ENCODE measurements around the gene AP1B1.
"Not testable (repeated sequence)": the region's sequence is repeated elsewhere in the genome, so short reads cannot be mapped to it uniquely, and the experiment has no call there.

AP1B1 gene

DNA sequence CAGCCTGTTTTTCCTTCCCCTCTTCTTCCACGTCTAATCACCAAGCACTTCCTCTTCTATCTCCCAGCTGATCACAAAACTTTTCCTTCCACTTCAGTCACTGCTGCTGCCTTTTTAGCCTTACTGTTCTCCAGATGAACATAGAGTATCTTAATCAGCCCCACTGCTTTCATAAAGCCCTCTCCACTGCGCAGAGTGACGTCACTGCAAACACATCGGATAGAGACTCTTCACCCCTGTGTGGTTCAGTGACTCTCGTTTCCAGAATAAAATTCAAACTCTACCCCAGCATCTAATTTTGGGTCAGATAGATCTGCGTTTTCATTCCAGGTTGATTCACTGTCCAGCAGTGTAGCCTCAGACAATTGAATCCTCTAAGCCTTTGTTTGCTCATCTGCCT is 13.2 kb upstream of the AP1B1 start:
- H3K4me1 Mint-ChIP-seq (ENCODE audit: low read depth in 2 of 2); H3K4me3 Mint-ChIP-seq; H3K9me3 Mint-ChIP-seq; ATAC-seq (replicated peaks); H3K27ac Mint-ChIP-seq; DNase-seq; H3K36me3 Mint-ChIP-seq (ENCODE audit: insufficient read depth): not testable (repeated sequence)
- peaks cover 23 to 33% of the 10 kb centered on the region in 2 donors for H3K27me3 Mint-ChIP-seq

DNA sequence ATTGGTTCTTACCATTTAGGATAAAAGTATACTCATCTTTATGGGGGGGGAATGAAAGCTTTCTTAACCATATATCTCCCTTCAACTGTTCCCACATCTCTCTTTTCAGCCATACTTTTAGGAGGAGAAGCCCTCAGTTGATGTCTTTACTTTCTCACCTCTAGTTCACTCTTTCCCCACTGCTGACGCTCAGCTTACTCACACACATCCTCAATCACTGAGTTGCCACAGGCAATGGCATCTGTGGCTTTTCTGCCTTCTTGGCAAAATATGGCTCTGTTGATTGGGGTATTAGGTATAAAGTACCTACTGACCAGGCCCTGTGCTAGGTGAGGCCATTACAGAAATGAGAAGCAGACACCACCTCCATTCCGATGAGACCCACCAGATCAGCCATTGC is 12.2 kb upstream of the AP1B1 start:
- no peaks in the 10 kb centered on the region for H3K36me3 Mint-ChIP-seq (ENCODE audit: insufficient read depth)
- peaks cover 23 to 33% of the 10 kb centered on the region in 2 donors for H3K27me3 Mint-ChIP-seq
- no peak overlapping the region for H3K4me3 Mint-ChIP-seq
- ATAC-seq (replicated peaks) (no peak), DNase-seq (no peak)
- H3K4me1 Mint-ChIP-seq (ENCODE audit: low read depth in 2 of 2): peaks cover 0 to under 1% of the 10 kb centered on the region in 2 donors
- no peaks in the 10 kb centered on the region for H3K9me3 Mint-ChIP-seq
- no peak overlapping the region for H3K27ac Mint-ChIP-seq

DNA sequence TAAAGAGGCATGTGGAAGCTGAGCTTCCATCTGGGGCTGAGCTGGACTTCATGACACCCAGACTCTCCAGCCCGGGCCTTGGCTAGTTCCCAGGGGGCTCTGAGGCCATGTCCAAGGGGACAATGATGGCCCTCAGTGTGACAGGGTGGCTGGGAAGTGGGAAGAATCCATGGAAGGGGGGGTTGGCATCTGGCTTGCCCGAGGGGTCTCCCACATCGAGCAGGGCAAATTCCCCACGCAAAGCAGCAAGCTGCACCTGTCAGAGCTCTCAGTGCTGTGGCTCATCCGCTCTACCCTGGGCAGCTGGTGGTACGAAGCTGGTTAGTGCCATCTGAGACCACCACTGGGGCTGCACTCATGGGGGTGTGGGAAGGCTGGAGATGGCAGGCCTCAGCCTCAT is 9.4 kb upstream of the AP1B1 start:
- Mint-ChIP-seq H3K4me3 (no peak overlapping the region), H3K36me3 (ENCODE audit: insufficient read depth) (no peaks in the 10 kb centered on the region), H3K27me3 (peaks cover 23 to 25% of the 10 kb centered on the region in 2 donors)

DNA sequence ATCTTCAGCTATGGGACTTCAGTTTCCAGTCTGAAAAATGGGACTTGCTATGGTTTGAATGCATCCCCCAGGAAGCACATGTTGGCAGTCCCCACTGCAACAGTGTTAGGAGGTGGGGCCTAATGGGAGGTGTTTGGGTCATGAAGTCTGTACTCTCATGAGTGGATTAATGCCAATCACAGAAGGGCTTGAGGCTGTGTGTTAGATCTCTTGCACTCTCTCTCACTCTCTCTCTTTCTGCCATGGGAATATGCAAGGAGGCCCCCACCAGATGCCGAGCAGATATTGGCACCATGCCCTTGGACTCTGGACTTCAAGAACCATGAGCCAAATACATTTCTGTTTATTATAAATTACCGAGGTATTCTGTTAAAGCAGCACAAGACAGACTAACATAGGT is 7.8 kb upstream of the AP1B1 start:
- H3K27ac Mint-ChIP-seq: no peak overlapping the region
- no peak for DNase-seq
- H3K4me3 Mint-ChIP-seq: no peak overlapping the region
- peaks cover 9 to 10% of the 10 kb centered on the region in 2 donors for H3K27me3 Mint-ChIP-seq
- no peaks in the 10 kb centered on the region for H3K9me3 Mint-ChIP-seq
- ATAC-seq (replicated peaks): no peak
- no peaks in the 10 kb centered on the region for H3K36me3 Mint-ChIP-seq (ENCODE audit: insufficient read depth)
- H3K4me1 Mint-ChIP-seq (ENCODE audit: low read depth in 2 of 2): peaks cover 0 to 9% of the 10 kb centered on the region in 2 donors

More for the DNA sequence above, 9.4 kb upstream of the AP1B1 start:
- DNase-seq (no peak), ATAC-seq (replicated peaks) (no peak)
- no peaks in the 10 kb centered on the region for H3K9me3 Mint-ChIP-seq
- H3K4me1 Mint-ChIP-seq (ENCODE audit: low read depth in 2 of 2): peaks cover 0 to 9% of the 10 kb centered on the region in 2 donors
- H3K27ac Mint-ChIP-seq: no peak overlapping the region

DNA sequence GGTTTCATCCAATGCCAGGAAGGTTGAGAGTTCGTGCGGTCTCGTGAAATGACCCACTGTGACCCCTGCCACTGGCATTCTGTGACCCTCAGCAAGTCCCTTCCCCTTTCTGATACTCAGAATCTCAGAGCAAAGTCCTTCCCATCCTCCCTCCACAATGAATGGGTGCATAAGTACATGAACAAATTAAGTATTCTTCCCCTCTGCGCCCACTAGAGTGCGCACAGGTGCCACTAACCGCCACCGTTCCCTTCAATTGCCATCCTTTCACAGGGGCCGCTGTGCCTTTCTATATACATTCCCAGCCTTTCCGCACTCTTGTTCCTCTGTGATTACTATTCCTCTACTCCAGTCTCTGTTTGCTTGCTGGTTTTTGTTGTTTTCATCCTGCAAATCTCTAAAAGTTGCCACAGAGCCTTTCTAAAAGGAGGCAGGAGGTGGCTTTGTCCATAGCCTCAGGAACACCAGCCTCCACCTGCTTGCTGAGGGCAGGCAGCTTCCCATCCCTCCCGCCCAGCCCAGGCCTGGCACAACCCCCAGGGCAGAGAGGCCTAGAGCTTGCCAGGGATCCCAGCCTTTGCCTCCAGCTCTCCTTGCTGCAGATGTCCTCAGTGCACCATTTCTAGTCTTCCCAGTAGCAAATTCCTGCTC is 6.7 kb upstream of the AP1B1 start:
- H3K4me3 Mint-ChIP-seq: no peak overlapping the region

DNA sequence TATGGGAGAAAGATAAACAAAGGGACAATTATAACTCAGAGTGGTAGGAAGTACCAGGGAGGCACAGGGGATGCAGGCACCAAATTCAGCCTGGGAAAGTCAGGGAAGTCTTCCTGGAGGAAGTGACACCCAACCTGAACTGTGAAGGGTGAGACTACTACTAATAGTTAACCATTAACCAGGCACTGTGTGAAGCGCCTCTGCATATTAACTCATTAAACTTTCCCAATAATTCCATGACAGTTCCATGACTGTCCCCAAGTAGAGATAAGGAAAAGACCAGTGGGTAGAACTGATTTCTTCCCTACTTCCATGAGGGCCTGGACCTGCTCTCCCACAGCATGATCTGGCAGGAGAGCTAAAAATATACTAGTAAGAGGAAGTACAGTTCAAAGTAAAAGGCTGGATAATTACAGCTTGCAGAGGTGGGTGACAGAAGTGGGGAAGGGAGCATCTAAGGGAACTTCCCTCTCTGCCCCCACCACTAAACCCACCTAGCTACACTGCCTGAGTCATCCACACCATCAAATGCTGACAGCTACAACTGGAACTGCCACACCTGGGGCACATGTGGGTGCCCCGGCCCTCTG is 4.7 kb upstream of the AP1B1 start:
- ATAC-seq (replicated peaks) (no peak), DNase-seq (no peak)
- Mint-ChIP-seq H3K27ac (no peak overlapping the region), H3K4me3 (no peak overlapping the region), H3K4me1 (ENCODE audit: low read depth in 2 of 2) (peaks cover 5 to 13% of the 10 kb centered on the region in 2 donors), H3K27me3 (no peaks in the 10 kb centered on the region), H3K36me3 (ENCODE audit: insufficient read depth) (no peaks in the 10 kb centered on the region), H3K9me3 (no peaks in the 10 kb centered on the region)

More for the DNA sequence above, 6.7 kb upstream of the AP1B1 start:
- Mint-ChIP-seq H3K9me3 (no peaks in the 10 kb centered on the region), H3K4me1 (ENCODE audit: low read depth in 2 of 2) (peaks cover 0 to 9% of the 10 kb centered on the region in 2 donors), H3K27ac (no peak overlapping the region), H3K27me3 (no peaks in the 10 kb centered on the region), H3K36me3 (ENCODE audit: insufficient read depth) (no peaks in the 10 kb centered on the region)
- DNase-seq (peak; percentile 55 to 61 (median 55)), ATAC-seq (replicated peaks) (peak; percentile 99)

DNA sequence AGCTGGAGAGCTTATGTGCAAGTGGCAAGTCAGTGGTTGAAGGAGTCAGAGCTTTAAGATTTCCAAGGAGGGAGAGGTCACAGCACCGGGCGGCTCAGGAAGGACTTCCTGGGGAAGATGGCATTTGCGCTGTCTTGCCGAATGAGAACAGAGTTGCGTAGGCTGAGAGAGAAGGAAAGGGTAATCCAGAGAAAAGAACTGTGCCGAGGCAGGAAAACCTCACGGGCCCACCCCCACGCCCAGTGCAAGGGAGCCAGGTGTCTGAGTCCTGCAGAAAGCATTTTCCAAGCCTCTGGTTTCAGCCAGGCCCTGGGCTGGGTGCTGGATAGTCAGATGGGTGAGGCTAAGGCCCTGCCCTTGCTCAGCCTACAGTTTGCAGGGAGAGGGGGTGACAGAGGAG is 3.2 kb upstream of the AP1B1 start:
- no peaks in the 10 kb centered on the region for H3K27me3 Mint-ChIP-seq
- no peak overlapping the region for H3K27ac Mint-ChIP-seq
- peaks cover 16 to 20% of the 10 kb centered on the region in 2 donors for H3K4me1 Mint-ChIP-seq (ENCODE audit: low read depth in 2 of 2)
- H3K4me3 Mint-ChIP-seq: no peak overlapping the region
- peaks cover 8% of the 10 kb centered on the region for H3K36me3 Mint-ChIP-seq (ENCODE audit: insufficient read depth)
- no peaks in the 10 kb centered on the region for H3K9me3 Mint-ChIP-seq
- ATAC-seq (replicated peaks) (no peak), DNase-seq (no peak)

DNA sequence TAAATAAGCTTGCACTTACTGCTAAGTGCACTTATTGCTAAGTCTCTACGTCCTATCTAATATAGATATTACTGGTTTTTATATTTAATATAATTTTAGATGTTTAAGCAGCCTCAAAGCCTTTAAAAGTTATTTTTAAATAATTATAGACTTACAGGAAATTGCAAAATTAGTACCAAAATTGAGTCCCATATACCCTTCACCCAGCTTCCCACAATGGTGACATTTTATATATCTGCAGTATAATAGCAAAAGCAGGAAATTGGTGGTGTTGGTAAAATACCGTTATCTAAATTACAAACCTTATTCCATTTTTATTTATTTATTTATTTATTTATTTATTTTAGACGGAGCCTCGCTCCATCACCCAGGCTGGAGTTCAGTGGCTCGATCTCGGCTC is 1.9 kb upstream of the AP1B1 start:
- H3K27me3 Mint-ChIP-seq: no peaks in the 10 kb centered on the region
- no peak overlapping the region for H3K27ac Mint-ChIP-seq
- no peak for DNase-seq
- H3K4me3 Mint-ChIP-seq: no peak overlapping the region
- H3K9me3 Mint-ChIP-seq: no peaks in the 10 kb centered on the region
- H3K36me3 Mint-ChIP-seq (ENCODE audit: insufficient read depth): peaks cover 13% of the 10 kb centered on the region
- no peak for ATAC-seq (replicated peaks)
- H3K4me1 Mint-ChIP-seq (ENCODE audit: low read depth in 2 of 2): peaks cover 18 to 27% of the 10 kb centered on the region in 2 donors

DNA sequence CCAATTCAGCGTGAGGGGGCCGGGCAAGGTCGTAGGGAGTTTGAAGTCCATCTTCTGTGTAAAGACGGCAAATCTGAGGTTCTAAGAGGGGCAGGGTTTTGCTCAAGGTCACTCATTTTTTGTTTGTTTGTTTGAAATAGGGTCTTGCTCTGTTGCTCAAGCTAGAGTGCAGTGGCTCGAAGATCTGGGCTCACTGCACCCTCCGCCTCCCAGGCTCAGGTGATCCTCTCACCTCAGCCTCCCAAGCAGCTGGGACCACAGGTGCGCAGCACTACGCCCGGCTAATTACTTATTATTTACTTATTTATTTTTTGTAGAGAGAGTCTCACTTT is 355 bp upstream of the AP1B1 start:
- Mint-ChIP-seq H3K27ac (peak overlapping the region; percentile 92 to 93), H3K36me3 (ENCODE audit: insufficient read depth) (peaks cover 19% of the 10 kb centered on the region), H3K9me3 (no peaks in the 10 kb centered on the region), H3K4me3 (peak overlapping the region; percentile 87 to 89), H3K27me3 (no peaks in the 10 kb centered on the region), H3K4me1 (ENCODE audit: low read depth in 2 of 2) (peaks cover 18 to 34% of the 10 kb centered on the region in 2 donors)
- peak; percentile 9 for ATAC-seq (replicated peaks)
- no peak for DNase-seq

DNA sequence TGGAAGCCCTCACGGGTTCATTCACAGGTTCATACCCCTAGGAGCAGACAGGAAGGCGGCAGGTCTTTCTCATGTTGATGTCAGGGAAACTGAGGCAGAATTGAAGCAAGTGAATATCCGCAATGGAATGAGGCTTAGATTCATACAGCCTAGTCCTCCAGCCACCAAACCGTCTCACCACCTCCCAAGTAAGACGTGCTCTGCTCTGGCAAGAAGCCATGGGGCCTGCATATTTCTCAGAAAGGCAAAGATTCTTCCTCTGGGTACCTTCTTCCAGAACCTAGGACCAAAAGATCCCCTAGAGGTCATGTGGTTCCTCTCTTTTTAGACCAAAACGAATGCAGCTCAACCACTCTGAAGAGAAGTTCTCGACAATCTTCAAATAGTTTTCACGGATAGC is 1.7 kb downstream of the AP1B1 start:
- DNase-seq: no peak
- no peak for ATAC-seq (replicated peaks)
- Mint-ChIP-seq H3K27ac (peak overlapping the region; percentile 92 to 93), H3K36me3 (ENCODE audit: insufficient read depth) (peaks cover 19% of the 10 kb centered on the region), H3K4me1 (ENCODE audit: low read depth in 2 of 2) (peaks cover 27 to 42% of the 10 kb centered on the region in 2 donors), H3K9me3 (no peaks in the 10 kb centered on the region), H3K27me3 (no peaks in the 10 kb centered on the region), H3K4me3 (peak overlapping the region; percentile 87 to 89)

DNA sequence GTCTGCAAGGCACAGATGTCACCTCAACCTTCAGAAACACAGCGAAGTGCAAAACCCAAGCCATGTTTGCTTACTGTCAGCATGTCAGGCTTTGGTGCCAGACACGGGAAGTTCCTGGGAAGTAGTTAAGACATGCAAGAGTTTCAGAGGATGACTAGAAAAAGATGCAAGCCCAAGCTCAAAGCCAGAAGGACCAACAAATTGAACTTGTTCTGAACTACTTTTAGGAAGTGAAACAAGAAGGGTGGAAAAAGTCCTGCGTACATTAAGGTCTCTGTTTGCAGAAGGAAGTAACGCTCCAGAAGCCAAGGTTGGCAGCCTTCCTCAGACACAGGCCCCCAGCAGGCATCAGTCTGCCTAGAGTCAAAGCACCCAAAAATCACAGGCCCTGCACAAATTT is 2.6 kb downstream of the AP1B1 start:
- peaks cover 29 to 44% of the 10 kb centered on the region in 2 donors for H3K4me1 Mint-ChIP-seq (ENCODE audit: low read depth in 2 of 2)
- DNase-seq: no peak
- ATAC-seq (replicated peaks): no peak

DNA sequence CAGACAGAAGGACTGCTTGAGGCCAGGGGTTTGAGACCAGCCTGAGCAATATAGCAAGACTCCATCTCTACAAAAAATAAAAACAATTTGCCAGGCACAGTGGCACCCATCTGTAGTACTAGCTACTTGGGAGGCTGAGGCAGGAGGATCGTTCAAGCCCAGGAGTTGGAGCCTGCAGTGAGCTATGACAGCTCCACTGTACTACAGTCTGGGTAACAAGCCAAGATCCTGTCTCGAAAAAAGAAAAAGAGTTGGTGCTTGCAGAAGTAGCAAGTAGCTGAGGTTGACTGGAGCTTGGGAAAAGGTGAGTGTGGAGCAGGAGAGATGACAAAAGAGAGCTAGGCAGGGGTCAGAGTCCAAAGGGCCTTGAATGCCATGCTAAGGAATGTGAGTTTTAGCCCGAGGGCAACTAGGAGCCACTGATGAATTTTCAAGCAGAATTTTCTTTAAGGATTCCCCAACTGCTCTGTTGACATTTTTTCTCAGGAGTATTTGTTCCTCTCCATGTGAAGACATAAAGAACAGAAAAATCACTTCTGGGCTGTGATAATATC is 3.1 kb downstream of the AP1B1 start:
- H3K4me1 Mint-ChIP-seq (ENCODE audit: low read depth in 2 of 2): peaks cover 34 to 50% of the 10 kb centered on the region in 2 donors
- H3K27ac Mint-ChIP-seq: peak overlapping the region in 1 of 2 donors; percentile 92
- ATAC-seq (replicated peaks) (no peak), DNase-seq (no peak)
- peaks cover 19% of the 10 kb centered on the region for H3K36me3 Mint-ChIP-seq (ENCODE audit: insufficient read depth)
- H3K27me3 Mint-ChIP-seq: no peaks in the 10 kb centered on the region
- no peaks in the 10 kb centered on the region for H3K9me3 Mint-ChIP-seq
- no peak overlapping the region for H3K4me3 Mint-ChIP-seq

More for the DNA sequence above, 2.6 kb downstream of the AP1B1 start:
- H3K4me3 Mint-ChIP-seq: no peak overlapping the region
- H3K27ac Mint-ChIP-seq: peak overlapping the region in 1 of 2 donors; percentile 92
- H3K27me3 Mint-ChIP-seq: no peaks in the 10 kb centered on the region
- H3K36me3 Mint-ChIP-seq (ENCODE audit: insufficient read depth): peaks cover 19% of the 10 kb centered on the region
- H3K9me3 Mint-ChIP-seq: no peaks in the 10 kb centered on the region

DNA sequence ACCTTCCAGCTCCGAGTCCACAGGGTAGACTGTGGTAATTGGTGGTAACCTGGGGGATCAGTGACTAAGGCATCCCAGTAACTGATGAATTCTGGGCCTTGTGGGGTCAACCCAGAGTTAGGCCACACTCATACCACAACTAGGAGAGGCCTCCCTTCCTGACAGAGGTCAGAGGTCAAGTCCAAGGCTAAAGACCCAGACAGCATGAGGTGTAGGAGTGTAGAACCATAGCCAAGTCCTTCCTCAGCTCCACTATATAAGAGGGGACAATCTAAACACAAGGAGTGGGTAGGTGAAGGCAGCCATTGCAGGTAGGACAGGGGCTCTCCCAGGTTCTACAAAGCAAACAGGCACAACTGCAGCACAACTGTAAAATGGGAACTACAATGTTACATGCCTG is 4.6 kb downstream of the AP1B1 start:
- peaks cover 19% of the 10 kb centered on the region for H3K36me3 Mint-ChIP-seq (ENCODE audit: insufficient read depth)
- DNase-seq (no peak), ATAC-seq (replicated peaks) (no peak)
- H3K9me3 Mint-ChIP-seq: no peaks in the 10 kb centered on the region
- no peak overlapping the region for H3K4me3 Mint-ChIP-seq
- peaks cover 41 to 58% of the 10 kb centered on the region in 2 donors for H3K4me1 Mint-ChIP-seq (ENCODE audit: low read depth in 2 of 2)
- H3K27ac Mint-ChIP-seq: peak overlapping the region in 1 of 2 donors; percentile 16
- H3K27me3 Mint-ChIP-seq: no peaks in the 10 kb centered on the region
